IPS-20b (cell line): Measurements from ENCODE around the gene KANK4.

Experiments
- H3K27ac ChIP-seq: one replicate; pipeline ENCODE4 v1.5.1; 2013; ENCODE audit warnings: low read length
- H3K27me3 ChIP-seq: 2 replicates; pipeline ENCODE4 v1.6.1; 2013; ENCODE audit warnings: mild to moderate bottlenecking, low read length, inconsistent platforms; ENCODE audit not compliant: insufficient read depth
- H3K36me3 ChIP-seq: 2 replicates; pipeline ENCODE4 v1.6.1; 2013; ENCODE audit warnings: low read depth, mild to moderate bottlenecking, inconsistent platforms, low read length, moderate library complexity; ENCODE audit not compliant: insufficient read depth
- H3K4me1 ChIP-seq: 2 replicates; pipeline ENCODE4 v1.6.1; 2013; ENCODE audit warnings: mild to moderate bottlenecking, control low read depth, inconsistent platforms, low read length, moderate library complexity; ENCODE audit not compliant: insufficient read depth
- H3K4me3 ChIP-seq: 2 replicates; pipeline ENCODE4 v1.5.1; 2013; ENCODE audit warnings: mild to moderate bottlenecking, low read length, inconsistent platforms
- H3K9ac ChIP-seq: 2 replicates; pipeline ENCODE4 v1.6.1; 2013; ENCODE audit warnings: low read depth, mild to moderate bottlenecking, inconsistent platforms, low read length, moderate library complexity
- H3K9me3 ChIP-seq: 2 replicates; pipeline ENCODE4 v1.6.1; 2013; ENCODE audit warnings: mild to moderate bottlenecking, low read depth, low read length, inconsistent platforms; ENCODE audit not compliant: insufficient read depth

Gene KANK4

DNA sequence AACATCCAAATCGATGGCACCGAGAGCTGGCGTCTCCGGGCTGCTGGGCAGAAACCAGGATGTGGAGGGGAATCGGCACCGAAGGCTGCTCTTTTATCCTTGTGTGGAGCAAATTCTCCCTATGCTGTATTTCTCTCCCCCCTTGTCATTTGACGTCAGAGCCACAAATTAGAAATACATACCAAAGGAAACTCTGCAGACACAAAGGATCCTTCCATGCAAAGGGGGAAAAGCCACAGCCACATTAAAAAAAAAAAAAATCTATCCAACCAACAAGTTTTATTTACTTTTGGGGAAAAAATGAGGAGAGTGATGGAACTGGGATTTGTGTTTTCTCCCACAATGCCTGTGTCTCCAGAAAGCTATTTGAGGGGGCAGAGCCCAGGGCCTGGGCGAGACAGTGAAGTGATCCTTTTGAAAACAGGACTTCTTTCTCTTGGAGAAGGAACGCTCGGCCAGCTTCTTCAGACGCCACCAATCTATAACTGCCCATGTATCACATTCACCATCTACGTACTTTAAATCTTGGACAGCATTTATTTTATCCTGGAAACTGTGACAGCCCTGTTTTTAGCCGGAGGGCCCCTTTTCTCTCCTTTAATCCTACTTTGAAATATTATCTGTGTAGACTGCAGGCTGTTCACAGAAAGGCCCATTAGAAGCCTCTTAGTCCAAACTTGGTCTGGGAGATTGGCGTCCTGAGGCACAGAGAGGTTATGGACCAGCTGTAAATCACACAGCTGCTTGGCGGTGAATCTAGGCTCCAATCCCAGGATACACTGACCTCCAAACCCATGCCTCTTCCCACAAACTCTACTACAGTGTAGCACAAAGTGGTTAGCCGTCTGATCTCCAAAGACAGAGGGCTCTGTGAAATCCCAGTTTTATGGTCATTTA lies 4.5 kb downstream of the KANK4 start:
- no peak overlapping the region for H3K9ac ChIP-seq
- H3K27ac ChIP-seq = no peak overlapping the region
- H3K36me3 ChIP-seq = no peaks in the 10 kb centered on the region
- peaks cover 52% of the 10 kb centered on the region for H3K27me3 ChIP-seq
- H3K9me3 ChIP-seq = no peaks in the 10 kb centered on the region
- H3K4me1 ChIP-seq = peaks cover 4% of the 10 kb centered on the region; the same call in 1 of the 2 replicates
- no peak overlapping the region for H3K4me3 ChIP-seq

DNA sequence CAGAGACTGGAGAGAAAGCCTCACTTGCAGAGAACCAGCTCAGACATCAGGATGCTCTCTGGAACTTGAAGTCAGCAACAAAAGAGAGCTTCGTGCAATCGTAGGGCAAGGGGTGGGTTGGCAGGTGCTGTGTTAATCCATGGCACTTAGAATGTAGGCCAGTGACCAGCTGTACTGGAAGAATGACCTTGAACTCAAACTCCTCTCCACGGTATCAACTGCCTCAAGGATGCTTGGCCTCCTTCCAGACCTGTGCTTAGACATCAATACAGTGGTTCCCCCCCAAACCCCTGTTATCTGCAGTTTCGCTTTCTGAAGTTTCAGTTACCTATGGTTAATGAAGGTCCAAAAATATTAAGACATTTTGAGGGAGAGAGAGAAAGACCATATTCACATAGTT lies 6.5 kb downstream of the KANK4 start:
- peaks cover 42% of the 10 kb centered on the region for H3K27me3 ChIP-seq
- peaks cover 4% of the 10 kb centered on the region; the same call in 1 of the 2 replicates for H3K4me1 ChIP-seq
- H3K36me3 ChIP-seq = no peaks in the 10 kb centered on the region
- H3K9me3 ChIP-seq = no peaks in the 10 kb centered on the region
- H3K27ac ChIP-seq = no peak overlapping the region
- no peak overlapping the region for H3K4me3 ChIP-seq
- no peak overlapping the region for H3K9ac ChIP-seq

DNA sequence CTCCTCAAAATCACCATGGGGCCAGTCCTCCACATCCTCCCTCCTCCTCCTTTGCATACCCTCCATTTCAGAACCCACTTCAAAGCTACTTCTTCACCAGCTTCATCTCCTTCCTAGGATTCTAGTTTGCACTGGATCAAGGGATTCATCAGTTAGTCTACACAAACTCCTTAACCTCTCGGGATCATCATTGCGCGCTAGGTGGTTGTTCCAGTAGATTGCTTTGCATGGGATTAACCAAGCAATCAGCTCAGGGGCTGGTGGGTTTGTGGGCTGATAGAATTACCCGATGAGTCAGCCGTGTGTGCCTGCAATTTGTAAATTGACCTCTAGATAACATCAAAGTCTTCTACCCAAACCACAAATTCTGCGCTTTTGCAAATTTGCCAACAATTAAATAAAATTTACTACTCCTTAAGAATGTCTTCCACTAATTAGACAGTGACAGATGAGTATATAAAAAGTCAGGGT lies 7.7 kb downstream of the KANK4 start:
- Histone ChIP-seq H3K4me1 (peaks cover 4% of the 10 kb centered on the region; the same call in 1 of the 2 replicates), H3K9me3 (no peaks in the 10 kb centered on the region), H3K4me3 (no peak overlapping the region), H3K36me3 (no peaks in the 10 kb centered on the region), H3K27me3 (peaks cover 30% of the 10 kb centered on the region), H3K27ac (no peak overlapping the region), H3K9ac (no peak overlapping the region)

DNA sequence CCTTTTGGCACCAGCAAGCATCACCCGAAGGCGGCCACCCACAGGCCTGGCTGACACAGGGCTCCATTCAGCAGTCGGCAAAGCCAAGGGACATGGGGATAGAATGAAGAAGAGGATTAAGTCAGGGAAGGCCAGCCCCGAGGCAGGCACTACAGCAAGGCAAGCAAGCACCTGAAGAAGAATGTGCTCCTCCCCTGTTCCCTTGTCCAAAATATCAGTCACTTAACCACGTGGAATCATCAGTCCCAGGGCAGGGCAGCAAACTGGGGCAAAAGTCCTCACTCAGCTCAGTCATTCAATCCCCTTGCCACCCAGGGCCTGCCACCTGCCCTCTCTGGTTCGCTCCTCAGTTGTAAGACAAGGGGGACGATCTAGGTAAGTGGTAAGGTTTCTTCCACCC lies 9.3 kb downstream of the KANK4 start:
- Histone ChIP-seq H3K4me1 (peaks cover 4% of the 10 kb centered on the region; the same call in 1 of the 2 replicates), H3K9me3 (no peaks in the 10 kb centered on the region), H3K27ac (no peak overlapping the region), H3K36me3 (no peaks in the 10 kb centered on the region), H3K27me3 (peaks cover 14% of the 10 kb centered on the region), H3K4me3 (no peak overlapping the region), H3K9ac (no peak overlapping the region)

DNA sequence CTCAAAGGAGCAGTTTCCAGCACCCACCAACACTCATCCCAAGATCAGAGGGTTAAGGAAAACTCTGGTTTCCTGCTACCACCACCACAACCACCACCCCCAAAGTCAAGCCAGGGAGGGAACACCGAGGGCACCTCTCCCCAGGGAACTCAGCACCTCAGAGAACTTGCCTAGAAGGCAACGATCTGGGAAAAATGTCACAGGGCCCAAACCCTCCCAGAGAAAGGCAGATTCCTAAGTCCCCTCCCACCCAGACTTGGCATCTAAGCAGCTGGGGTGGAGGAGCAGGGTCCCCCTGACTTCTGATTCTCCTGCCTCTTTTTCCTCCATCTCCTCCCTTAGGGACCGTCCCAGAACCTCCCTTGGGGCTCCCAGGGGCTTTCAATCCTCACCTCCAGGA lies 10.6 kb downstream of the KANK4 start:
- no peaks in the 10 kb centered on the region for H3K9me3 ChIP-seq
- peaks cover 11% of the 10 kb centered on the region for H3K27me3 ChIP-seq
- H3K27ac ChIP-seq = no peak overlapping the region
- H3K4me1 ChIP-seq = peaks cover 4% of the 10 kb centered on the region; the same call in 1 of the 2 replicates
- H3K9ac ChIP-seq = no peak overlapping the region
- no peaks in the 10 kb centered on the region for H3K36me3 ChIP-seq
- no peak overlapping the region for H3K4me3 ChIP-seq

DNA sequence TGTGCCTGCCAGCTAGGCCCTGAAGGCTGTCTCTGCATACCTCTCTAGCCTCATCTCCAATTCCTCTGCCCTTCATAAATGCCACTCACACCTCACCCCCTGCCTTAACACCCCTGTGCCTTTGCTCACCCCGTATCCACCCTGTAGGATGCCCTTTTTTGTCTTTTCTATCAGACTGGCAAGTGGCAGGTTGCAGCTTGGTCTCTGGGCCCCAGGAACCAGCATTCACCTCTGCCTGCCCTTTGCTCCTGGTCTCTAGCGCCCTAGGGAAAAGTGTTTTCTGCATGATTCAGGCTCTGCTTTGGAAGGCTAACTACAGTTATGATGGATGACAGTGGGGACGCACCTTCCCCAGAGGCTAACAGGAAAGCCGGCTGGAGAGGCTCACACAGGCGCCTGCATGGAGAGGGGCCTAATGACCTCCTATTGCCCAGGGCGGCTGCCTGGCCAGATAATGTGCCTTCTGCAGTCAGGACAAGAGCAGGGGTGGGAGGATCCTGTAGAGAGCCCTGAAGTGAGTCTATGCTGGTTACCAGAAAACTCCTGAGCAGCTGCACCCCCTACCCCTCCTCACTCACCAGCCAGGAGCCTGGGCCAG lies 11.2 kb downstream of the KANK4 start:
- no peaks in the 10 kb centered on the region for H3K9me3 ChIP-seq
- peaks cover 4% of the 10 kb centered on the region; the same call in 1 of the 2 replicates for H3K4me1 ChIP-seq
- no peaks in the 10 kb centered on the region for H3K36me3 ChIP-seq
- H3K9ac ChIP-seq = no peak overlapping the region
- H3K4me3 ChIP-seq = no peak overlapping the region
- H3K27ac ChIP-seq = no peak overlapping the region
- H3K27me3 ChIP-seq = peaks cover 13% of the 10 kb centered on the region

DNA sequence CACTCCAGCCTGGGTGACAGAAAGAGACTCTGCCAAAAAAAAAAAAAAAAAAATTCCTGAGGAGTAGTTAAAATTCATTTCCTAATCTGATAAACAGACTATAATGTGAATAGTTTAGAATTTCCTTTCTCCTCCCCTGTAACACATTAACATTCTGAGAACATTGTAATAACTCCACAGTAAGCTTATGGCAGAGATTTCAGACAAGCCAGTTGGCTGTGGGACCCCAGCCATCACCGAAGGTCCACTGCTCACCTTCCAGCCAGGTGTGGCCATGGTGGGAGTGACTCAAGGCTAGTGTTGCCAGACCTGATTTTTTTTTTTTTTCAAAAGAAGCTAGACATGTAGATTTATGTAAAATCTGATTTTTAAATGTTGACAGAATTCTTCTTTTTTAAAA lies 11.8 kb downstream of the KANK4 start:
- H3K4me3 ChIP-seq = no peak overlapping the region
- H3K27me3 ChIP-seq = peaks cover 18% of the 10 kb centered on the region
- H3K4me1 ChIP-seq = peaks cover 4% of the 10 kb centered on the region; the same call in 1 of the 2 replicates
- no peaks in the 10 kb centered on the region for H3K9me3 ChIP-seq
- no peak overlapping the region for H3K27ac ChIP-seq
- no peak overlapping the region for H3K9ac ChIP-seq
- no peaks in the 10 kb centered on the region for H3K36me3 ChIP-seq

DNA sequence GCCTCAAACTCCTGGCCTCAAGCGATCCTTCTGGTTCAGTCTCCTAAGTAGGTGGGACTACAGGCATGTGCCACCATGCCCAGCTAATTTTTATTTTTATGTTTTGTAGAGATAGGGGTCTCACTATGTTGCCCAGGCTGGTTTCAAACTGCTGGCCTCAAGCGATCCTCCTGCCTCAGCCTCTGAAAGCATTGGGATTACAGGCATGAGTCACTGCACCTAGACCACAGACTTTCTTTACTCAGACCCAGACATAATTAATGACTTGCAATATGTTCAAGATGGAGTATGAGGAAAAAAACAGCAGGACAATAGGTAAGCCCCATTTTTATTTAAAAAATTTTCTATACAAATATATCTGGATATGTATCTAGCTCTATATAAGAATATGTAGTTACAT lies 13.2 kb downstream of the KANK4 start:
- no peaks in the 10 kb centered on the region; the same call in 1 of the 2 replicates for H3K4me1 ChIP-seq
- H3K36me3 ChIP-seq = no peaks in the 10 kb centered on the region
- no peak overlapping the region for H3K27ac ChIP-seq
- no peak overlapping the region for H3K9ac ChIP-seq
- peaks cover 32% of the 10 kb centered on the region for H3K27me3 ChIP-seq
- no peak overlapping the region for H3K4me3 ChIP-seq
- H3K9me3 ChIP-seq = no peaks in the 10 kb centered on the region

DNA sequence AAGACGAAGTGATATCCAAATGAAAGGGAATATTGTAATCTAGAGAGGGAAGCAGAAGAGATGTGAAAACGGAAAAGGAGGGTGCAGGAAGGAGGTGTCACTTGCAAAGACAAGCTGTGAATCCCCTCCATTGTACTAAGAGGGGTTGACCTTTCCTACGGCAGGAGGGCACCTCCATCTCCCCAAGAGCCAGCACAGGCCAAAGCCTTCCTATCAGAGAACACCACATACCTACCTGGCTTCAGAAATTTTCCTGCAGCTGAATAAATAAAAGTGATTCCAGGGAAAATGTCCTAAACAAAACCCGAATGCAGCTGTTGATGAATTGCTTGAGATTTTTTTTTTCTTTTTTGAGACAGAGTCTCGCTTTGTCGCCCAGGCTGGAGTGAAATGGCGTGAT lies 14.3 kb downstream of the KANK4 start:
- Histone ChIP-seq H3K27me3 (peaks cover 42% of the 10 kb centered on the region), H3K27ac (no peak overlapping the region), H3K36me3 (no peaks in the 10 kb centered on the region)

DNA sequence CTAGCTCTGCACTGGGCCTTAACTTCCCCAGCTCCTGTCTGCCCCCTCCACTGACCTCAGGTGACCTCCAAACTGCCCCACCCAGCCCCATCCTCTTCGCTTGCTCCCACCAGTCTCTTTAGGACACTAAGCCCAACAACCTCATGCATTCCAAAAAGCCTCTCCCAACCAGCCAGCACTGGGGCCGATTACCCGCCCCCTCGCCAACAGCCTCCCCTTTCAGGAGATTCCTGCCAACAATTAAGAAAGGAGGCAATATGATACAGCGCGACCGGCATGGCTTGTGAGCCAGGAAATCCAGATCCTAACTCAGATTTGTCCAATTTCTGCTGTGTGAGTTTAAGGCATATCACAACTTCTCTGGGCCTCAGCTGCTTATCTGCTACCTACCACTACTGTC lies 14.7 kb downstream of the KANK4 start:
- no peaks in the 10 kb centered on the region for H3K9me3 ChIP-seq
- H3K36me3 ChIP-seq = no peaks in the 10 kb centered on the region
- H3K4me3 ChIP-seq = no peak overlapping the region
- H3K4me1 ChIP-seq = no peaks in the 10 kb centered on the region
- H3K9ac ChIP-seq = no peak overlapping the region
- H3K27ac ChIP-seq = no peak overlapping the region
- H3K27me3 ChIP-seq = peaks cover 45% of the 10 kb centered on the region

More for the DNA sequence above, 14.3 kb downstream of the KANK4 start:
- Histone ChIP-seq H3K4me3 (no peak overlapping the region), H3K9ac (no peak overlapping the region), H3K9me3 (no peaks in the 10 kb centered on the region), H3K4me1 (no peaks in the 10 kb centered on the region)

DNA sequence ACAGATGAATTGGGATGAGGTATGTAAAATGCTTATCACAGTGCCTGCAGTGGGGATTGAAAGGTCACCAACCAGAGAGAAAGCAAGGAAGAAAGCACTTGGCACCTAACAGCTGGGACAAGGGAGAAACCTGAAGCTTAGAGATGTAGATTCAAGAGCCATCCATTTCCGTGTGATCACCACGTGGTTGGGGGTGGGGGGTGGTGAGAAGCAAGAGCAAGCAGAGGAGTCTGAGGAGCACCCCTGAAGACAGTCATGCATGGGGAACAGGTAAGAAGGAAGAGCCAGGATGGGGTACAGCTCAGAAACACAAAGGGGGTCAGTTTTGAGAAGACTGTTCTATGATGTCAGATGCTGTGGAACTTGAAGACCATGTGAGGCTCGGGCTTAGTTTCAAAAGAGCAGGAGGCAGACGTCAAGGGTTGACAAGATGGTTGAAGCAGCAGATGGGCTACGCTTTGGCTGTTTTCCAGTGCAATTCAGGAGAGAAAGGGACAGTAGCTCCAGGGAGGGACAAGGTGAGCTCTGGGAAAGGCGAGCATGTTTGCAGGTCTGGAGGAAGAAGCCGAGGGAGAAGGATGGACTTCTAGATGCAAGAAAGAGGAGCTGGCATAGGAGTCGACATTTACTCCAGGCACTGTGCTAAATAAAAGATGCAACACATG lies 17.4 kb downstream of the KANK4 start:
- Histone ChIP-seq H3K27me3 (peaks cover 38% of the 10 kb centered on the region), H3K27ac (no peak overlapping the region), H3K36me3 (no peaks in the 10 kb centered on the region), H3K4me3 (no peak overlapping the region), H3K9me3 (no peaks in the 10 kb centered on the region), H3K9ac (no peak overlapping the region), H3K4me1 (no peaks in the 10 kb centered on the region)
